ENCODE data around the gene TRMT61A.

TRMT61A gene

GRCh38 chr14:103533999-103534575 lies 5.1 kb downstream of the TRMT61A start:
- H3K4me3 ChIP-seq: peak overlapping the region; percentile 10 to 14
- H3K4me1 ChIP-seq: peaks cover 0 to 77% (median 70%) of the 10 kb centered on the region in 4 donors
- TF ChIP-seq CTCF (IDR thresholded peaks at IDR 0.05): no peak
- H3K27me3 ChIP-seq: no peaks in the 10 kb centered on the region
- peak overlapping the region; percentile 81 to 86 for H3K27ac ChIP-seq
- no peaks in the 10 kb centered on the region for H3K9me3 ChIP-seq
- intact Hi-C loops (cut with DNase I; ENCODE audit: low total_unique reads): no loop called here
- peaks cover 0 to 69% (median 7%) of the 10 kb centered on the region in 3 donors for H3K36me3 ChIP-seq
- DNase-seq: no peak

- Histone ChIP-seq H3K27me3 (no peaks in the 10 kb centered on the region), H3K27ac (peak overlapping the region; percentile 81 to 86), H3K36me3 (peaks cover 0 to 69% (median 7%) of the 10 kb centered on the region in 3 donors), H3K4me1 (peaks cover 0 to 78% (median 71%) of the 10 kb centered on the region in 4 donors), H3K9me3 (no peaks in the 10 kb centered on the region), H3K4me3 (no peak overlapping the region)
- no peak for TF ChIP-seq CTCF (IDR thresholded peaks at IDR 0.05)
- intact Hi-C loops (cut with DNase I; ENCODE audit: low total_unique reads): no loop called here
- DNase-seq: no peak
These were observed 5.6 kb downstream of the TRMT61A start for GRCh38 chr14:103534576-103535061.

- Histone ChIP-seq H3K4me1 (peaks cover 0 to 78% (median 69%) of the 10 kb centered on the region in 4 donors), H3K27ac (peak overlapping the region; percentile 81 to 86), H3K27me3 (no peaks in the 10 kb centered on the region), H3K36me3 (peaks cover 0 to 69% (median 7%) of the 10 kb centered on the region in 3 donors), H3K4me3 (no peak overlapping the region), H3K9me3 (no peaks in the 10 kb centered on the region)
- no peak for DNase-seq
- intact Hi-C loops (cut with DNase I; ENCODE audit: low total_unique reads): no loop called here
- TF ChIP-seq CTCF (IDR thresholded peaks at IDR 0.05): no peak
These were observed 6.3 kb downstream of the TRMT61A start for GRCh38 chr14:103535081-103535890.

- Histone ChIP-seq H3K4me1 (peaks cover 0 to 78% (median 68%) of the 10 kb centered on the region in 4 donors), H3K27me3 (no peaks in the 10 kb centered on the region), H3K36me3 (peaks cover 0 to 63% (median 5%) of the 10 kb centered on the region in 3 donors), H3K4me3 (no peak overlapping the region), H3K27ac (peak overlapping the region; percentile 86), H3K9me3 (no peaks in the 10 kb centered on the region)
- DNase-seq: no peak
- intact Hi-C loops (cut with DNase I; ENCODE audit: low total_unique reads): no loop called here
- no peak for TF ChIP-seq CTCF (IDR thresholded peaks at IDR 0.05)
These were observed 7.0 kb downstream of the TRMT61A start for GRCh38 chr14:103535891-103536565.

GRCh38 chr14:103536693-103537092 lies 7.7 kb downstream of the TRMT61A start:
- Histone ChIP-seq H3K36me3 (peaks cover 0 to 56% (median 0%) of the 10 kb centered on the region in 3 donors), H3K4me3 (no peak overlapping the region), H3K27me3 (no peaks in the 10 kb centered on the region), H3K4me1 (peaks cover 0 to 78% (median 68%) of the 10 kb centered on the region in 4 donors), H3K27ac (peak overlapping the region; percentile 86), H3K9me3 (no peaks in the 10 kb centered on the region)
- TF ChIP-seq CTCF (IDR thresholded peaks at IDR 0.05): no peak
- no peak for DNase-seq
- intact Hi-C loops (cut with DNase I; ENCODE audit: low total_unique reads): no loop called here

Data from tibial artery (tissue), 4 donors.